AG09319 (cell line): Measurements from ENCODE around the gene CYP1B1.
A peak's percentile ranks its signal among the peaks of the same experiment; 100 is the strongest.
"Not testable (repeated sequence)": the region's sequence is repeated elsewhere in the genome, so short reads cannot be mapped to it uniquely, and the experiment has no call there.

Experiments
- DNase-seq: peaks from one replicate; pipeline ENCODE4 v3.0.0-alpha.2; 2010; ENCODE audit warnings: low read depth; ENCODE audit errors: extremely low read depth
- TF ChIP-seq, protein P1 (sequence below): IDR thresholded peaks from 2 replicates; pipeline ENCODE4 v1.5.1; 2011; ENCODE audit warnings: low read depth, mild to moderate bottlenecking, inconsistent platforms, low read length, moderate library complexity

CYP1B1 gene

DNA sequence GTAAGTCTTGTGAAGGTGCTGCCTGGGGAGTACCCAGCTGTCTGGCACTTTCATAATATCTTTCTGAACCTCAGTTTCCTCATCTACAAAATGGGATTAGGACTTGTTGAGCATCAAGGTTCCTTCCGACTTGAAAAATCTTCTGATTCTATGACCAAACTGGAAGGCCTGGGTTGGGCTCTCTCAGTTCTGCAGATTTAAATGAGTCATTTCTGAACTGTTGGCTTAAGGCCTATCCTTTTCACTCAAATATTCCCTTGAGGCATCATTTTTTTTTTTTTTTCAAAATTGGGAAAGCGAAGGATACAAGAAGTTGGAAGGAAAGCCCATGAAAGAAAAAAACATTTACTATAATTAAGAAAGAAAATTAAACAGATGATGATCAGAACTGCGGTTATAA lies 40.8 kb upstream of the CYP1B1 start:
- DNase-seq = no peak
- TF ChIP-seq, protein P1, sequence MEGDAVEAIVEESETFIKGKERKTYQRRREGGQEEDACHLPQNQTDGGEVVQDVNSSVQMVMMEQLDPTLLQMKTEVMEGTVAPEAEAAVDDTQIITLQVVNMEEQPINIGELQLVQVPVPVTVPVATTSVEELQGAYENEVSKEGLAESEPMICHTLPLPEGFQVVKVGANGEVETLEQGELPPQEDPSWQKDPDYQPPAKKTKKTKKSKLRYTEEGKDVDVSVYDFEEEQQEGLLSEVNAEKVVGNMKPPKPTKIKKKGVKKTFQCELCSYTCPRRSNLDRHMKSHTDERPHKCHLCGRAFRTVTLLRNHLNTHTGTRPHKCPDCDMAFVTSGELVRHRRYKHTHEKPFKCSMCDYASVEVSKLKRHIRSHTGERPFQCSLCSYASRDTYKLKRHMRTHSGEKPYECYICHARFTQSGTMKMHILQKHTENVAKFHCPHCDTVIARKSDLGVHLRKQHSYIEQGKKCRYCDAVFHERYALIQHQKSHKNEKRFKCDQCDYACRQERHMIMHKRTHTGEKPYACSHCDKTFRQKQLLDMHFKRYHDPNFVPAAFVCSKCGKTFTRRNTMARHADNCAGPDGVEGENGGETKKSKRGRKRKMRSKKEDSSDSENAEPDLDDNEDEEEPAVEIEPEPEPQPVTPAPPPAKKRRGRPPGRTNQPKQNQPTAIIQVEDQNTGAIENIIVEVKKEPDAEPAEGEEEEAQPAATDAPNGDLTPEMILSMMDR = no peak

DNA sequence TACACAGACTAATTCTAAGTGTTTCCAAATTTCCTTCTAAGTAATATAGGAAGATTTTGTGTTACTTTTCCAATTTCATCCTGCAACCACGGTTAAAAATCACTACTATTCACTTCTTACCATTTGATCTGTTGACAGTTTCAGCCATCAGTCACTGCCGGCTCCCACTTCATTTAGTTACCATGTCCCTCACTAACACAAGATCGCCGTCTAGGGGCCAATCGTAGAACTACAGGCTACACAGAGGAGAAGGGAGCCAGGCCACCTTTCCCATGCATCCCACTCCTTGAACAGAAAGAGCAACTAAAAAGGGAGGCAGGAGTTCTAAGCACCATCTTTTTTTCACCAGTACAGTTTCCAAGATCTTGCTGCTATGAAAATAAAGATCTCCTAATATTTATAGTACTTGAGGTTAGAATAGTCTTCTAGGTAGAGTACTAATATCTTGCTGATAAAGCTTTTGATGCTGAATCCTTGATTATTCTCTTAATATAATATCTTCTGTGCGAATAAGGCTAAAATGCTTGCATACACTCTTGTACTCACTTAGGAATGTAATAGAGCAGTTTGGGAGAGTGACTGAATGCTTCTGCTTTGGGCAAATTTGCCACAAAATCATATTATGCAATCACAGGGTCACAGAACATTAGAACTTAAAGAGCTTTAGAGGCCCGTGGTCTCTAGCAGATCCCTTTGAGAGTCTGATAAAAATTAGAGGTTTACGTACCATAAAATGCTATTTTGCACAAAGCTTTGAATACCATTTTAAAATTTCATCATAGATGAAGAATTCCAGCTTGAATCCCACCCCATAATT lies 39.5 kb upstream of the CYP1B1 start:
- no peak for DNase-seq
- TF ChIP-seq, protein P1 = peak; percentile 98

- DNase-seq = no peak
- TF ChIP-seq, protein P1 = no peak
Observed at GRCh38 chr2:38113981-38114708, 38.2 kb upstream of the CYP1B1 start.

DNA sequence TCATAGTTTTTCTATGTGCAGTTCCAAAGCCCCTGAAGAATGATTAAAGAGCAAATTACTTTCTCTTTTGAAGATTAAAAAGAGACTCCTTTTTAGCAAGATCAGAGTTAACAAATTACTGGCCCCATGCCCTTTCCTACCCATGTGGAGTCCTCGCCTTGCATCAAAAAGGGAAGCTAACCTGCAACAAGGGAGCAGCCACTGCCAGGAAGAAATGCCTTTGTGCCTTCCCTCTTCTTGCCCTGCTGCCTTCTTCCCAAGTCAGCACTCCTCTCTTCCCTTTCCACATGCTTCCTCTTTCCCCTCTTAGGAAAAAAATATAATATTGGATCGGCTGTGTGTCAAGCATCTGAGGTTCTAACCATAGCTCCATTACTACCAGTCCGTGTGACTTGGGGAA lies 37.1 kb upstream of the CYP1B1 start:
- TF ChIP-seq, protein P1 = no peak
- DNase-seq = no peak

DNA sequence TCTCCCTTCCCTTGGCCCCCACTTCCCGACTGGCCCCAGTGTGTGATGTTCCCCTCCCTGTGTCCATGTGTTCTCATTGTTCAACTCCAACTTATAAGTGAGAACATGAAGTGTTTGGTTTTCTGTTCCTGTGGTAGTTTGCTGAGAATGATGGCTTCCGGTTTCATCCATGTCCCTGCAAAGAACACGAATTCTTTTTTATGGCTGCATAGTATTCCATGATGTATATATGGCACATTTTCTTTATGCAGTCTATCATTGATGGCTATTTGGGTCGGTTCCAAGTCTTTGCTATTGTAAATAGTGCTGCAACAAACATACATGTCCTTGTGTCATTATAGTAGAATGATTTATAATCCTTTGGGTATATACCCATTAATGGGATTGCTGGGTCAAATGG lies 35.4 kb upstream of the CYP1B1 start:
- DNase-seq = not testable (repeated sequence)

GRCh38 chr2:38109732-38110181 lies 33.8 kb upstream of the CYP1B1 start:
- TF ChIP-seq, protein P1 = no peak
- DNase-seq = no peak

DNA sequence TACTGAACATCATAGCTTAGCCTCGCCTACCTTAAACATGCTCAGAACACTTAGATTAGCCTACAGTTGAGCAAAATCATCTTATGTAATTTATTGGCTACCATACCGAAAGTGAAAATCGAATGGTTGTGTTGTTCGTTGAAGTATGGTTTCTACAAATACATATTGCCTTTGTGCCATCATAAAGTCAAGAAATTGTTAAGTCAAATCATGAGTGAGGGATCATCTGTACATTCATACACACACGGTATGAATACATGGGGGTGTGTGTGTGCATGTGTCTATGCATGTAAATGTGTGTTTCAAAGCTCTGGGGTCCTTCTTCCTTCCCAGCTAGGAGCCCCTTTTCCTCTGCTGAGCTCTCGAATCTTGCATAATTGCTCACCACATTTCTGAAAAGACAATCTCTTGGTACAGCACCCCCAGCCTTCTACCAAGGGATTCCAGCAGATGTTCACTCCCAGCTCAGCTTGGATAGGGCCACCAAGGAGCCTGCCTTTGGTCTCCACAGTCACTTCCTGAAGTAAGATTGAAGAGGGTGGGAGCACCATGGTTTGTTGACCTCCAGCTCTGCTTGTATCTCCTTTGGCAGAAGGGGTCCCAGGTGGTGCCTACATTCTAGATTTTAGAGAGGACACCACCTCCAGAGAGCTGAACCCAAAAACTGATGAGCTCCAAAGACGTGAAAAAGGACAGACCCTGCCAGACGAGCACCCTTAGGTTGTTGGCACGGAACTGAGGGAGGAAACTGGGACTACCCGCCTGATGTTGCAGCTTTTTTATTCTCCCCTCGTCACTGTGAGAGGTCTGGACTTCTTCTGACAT lies 33.2 kb upstream of the CYP1B1 start:
- TF ChIP-seq, protein P1 = no peak
- DNase-seq = no peak
